Neural cell (in vitro differentiated cells): ENCODE measurements around the gene NGFR. TPM values are rescaled to one million over a fixed set of nuclear protein-coding genes. Genes with fewer than 3 reads are reported as not detected.

Experiments used
- H2AFZ ChIP-seq: fragments of 200-600, 300-800 bp; sonication (generic), shearing (Covaris generic); 2 replicates; pipeline ENCODE4 v1.6.0; 2014; ENCODE audit warnings: low read depth, mild to moderate bottlenecking, antibody characterized with exemption, low read length, moderate library complexity
- H3F3A ChIP-seq: fragments of 200-600 bp; shearing (Covaris generic); 2 replicates; pipeline ENCODE4 v1.6.1; 2016; ENCODE audit warnings: mild to moderate bottlenecking, moderate library complexity, mixed read lengths, antibody characterized with exemption, low read length; ENCODE audit not compliant: insufficient read depth, poor library complexity, severe bottlenecking
- H3K27ac ChIP-seq: fragments of 200-600, 300-800 bp; sonication (generic), shearing (Covaris generic); 2 replicates; pipeline ENCODE4 v1.5.1; 2014; ENCODE audit warnings: mild to moderate bottlenecking, low read length, moderate library complexity
- H3K27me3 ChIP-seq: fragments of 300-800, 200-600 bp; sonication (generic), shearing (Covaris generic); 2 replicates; pipeline ENCODE4 v1.6.0; 2014; ENCODE audit warnings: mild to moderate bottlenecking, low read depth, low read length, moderate library complexity; ENCODE audit not compliant: insufficient read depth
- H3K36me3 ChIP-seq: fragments of 300-800, 200-600 bp; sonication (generic), shearing (Covaris generic); 2 replicates; pipeline ENCODE4 v1.5.1; 2014; ENCODE audit warnings: mild to moderate bottlenecking, antibody characterized with exemption, low read length, moderate library complexity; ENCODE audit not compliant: insufficient read depth
- H3K4me2 ChIP-seq: fragments of 300-800, 200-600 bp; sonication (generic), shearing (Covaris generic); 2 replicates; pipeline ENCODE4 v1.6.0; 2014; ENCODE audit warnings: mild to moderate bottlenecking, low read length
- H3K4me3 ChIP-seq: fragments of 300-800, 200-600 bp; sonication (generic), shearing (Covaris generic); 2 replicates; pipeline ENCODE4 v1.5.1; 2014; ENCODE audit warnings: mild to moderate bottlenecking, low read length, moderate library complexity
- H3K79me2 ChIP-seq: fragments of 200-600 bp; shearing (Covaris generic); replicated peaks from 2 replicates; pipeline ENCODE4 v1.6.0; 2014; ENCODE audit warnings: mild to moderate bottlenecking, low read length, moderate library complexity; ENCODE audit not compliant: insufficient read depth
- H3K9ac ChIP-seq: fragments of 300-800, 200-600 bp; sonication (generic), shearing (Covaris generic); 2 replicates; pipeline ENCODE4 v1.6.1; 2016; ENCODE audit warnings: mild to moderate bottlenecking, low read length, mixed read lengths
- H3K9me2 ChIP-seq: fragments of 200-600 bp; shearing (Covaris generic); 2 replicates; pipeline ENCODE4 v1.6.1; 2016; ENCODE audit warnings: mild to moderate bottlenecking, low read length, mixed read lengths; ENCODE audit not compliant: insufficient read depth
- H3K9me3 ChIP-seq: fragments of 200-600, 300-800 bp; sonication (generic), shearing (Covaris generic); 2 replicates; pipeline ENCODE4 v1.6.1; 2016; ENCODE audit warnings: mild to moderate bottlenecking, mixed run types, low read length, moderate library complexity, mixed read lengths
- H4K20me1 ChIP-seq: fragments of 200-600 bp; shearing (Covaris generic); 2 replicates; pipeline ENCODE4 v1.6.1; 2016; ENCODE audit warnings: mild to moderate bottlenecking, mixed run types; ENCODE audit not compliant: insufficient read depth
- CTCF ChIP-seq: fragments of 450-650 bp; IDR thresholded peaks from 2 replicates; pipeline ENCODE4 v1.5.1; 2014; ENCODE audit warnings: antibody characterized with exemption, mild to moderate bottlenecking, moderate library complexity; ENCODE audit not compliant: poor library complexity, severe bottlenecking
- EP300 ChIP-seq: fragments of 450-650 bp; conservative IDR thresholded peaks from 2 replicates; pipeline ENCODE4 v1.6.1; 2014; ENCODE audit warnings: antibody characterized with exemption, mild to moderate bottlenecking, moderate library complexity; ENCODE audit not compliant: poor library complexity, severe bottlenecking
- EZH2 ChIP-seq: fragments of 200-600, 300-800 bp; shearing (Covaris generic), sonication (generic); IDR thresholded peaks from 2 replicates; pipeline ENCODE4 v1.6.1; 2014; ENCODE audit warnings: antibody characterized with exemption, low read length, borderline replicate concordance, mild to moderate bottlenecking; ENCODE audit not compliant: insufficient read depth, poor library complexity, severe bottlenecking
- MXI1 ChIP-seq: fragments of 450-650 bp; conservative IDR thresholded peaks from 2 replicates; pipeline ENCODE4 v1.6.1; 2014; ENCODE audit warnings: antibody characterized with exemption, mild to moderate bottlenecking; ENCODE audit not compliant: poor library complexity, severe bottlenecking
- POLR2AphosphoS5 ChIP-seq: IDR thresholded peaks from 2 replicates; pipeline ENCODE4 v1.6.1; 2012
- RAD21 ChIP-seq: fragments of 450-650 bp; conservative IDR thresholded peaks from 2 replicates; pipeline ENCODE4 v1.6.1; 2014; ENCODE audit warnings: antibody characterized with exemption, mild to moderate bottlenecking, moderate library complexity
- REST ChIP-seq: IDR thresholded peaks from 2 replicates; pipeline ENCODE4 v1.6.1; 2012; ENCODE audit warnings: borderline replicate concordance
- SMC3 ChIP-seq: fragments of 450-650 bp; conservative IDR thresholded peaks from 2 replicates; pipeline ENCODE4 v1.6.1; 2014; ENCODE audit warnings: antibody characterized with exemption, mild to moderate bottlenecking, moderate library complexity; ENCODE audit not compliant: poor library complexity
- TAF1 ChIP-seq: IDR thresholded peaks from 2 replicates; pipeline ENCODE4 v1.6.1; 2012; ENCODE audit warnings: low read depth
- polyA plus RNA-seq: library from polyadenylated mRNA; depleted of rRNA; stranded (reverse); fragments of >200 nt; gene quantifications from 2 replicates; pipeline ENCODE4 v1.2.3, GENCODE V29; 2014

NGFR gene
- polyA plus RNA-seq, 1 donor from 2014 or later, result 3.6 TPM

- TF ChIP-seq SMC3 (no peak), EZH2 (no peak), MXI1 (no peak), TAF1 (no peak), CTCF (no peak), POLR2AphosphoS5 (no peak), EP300 (no peak), REST (no peak), RAD21 (no peak)
- H3K4me2 ChIP-seq, result no peak overlapping the region
- no peaks in the 10 kb centered on the region for H3K79me2 ChIP-seq
These were observed 53.0 kb downstream of the NGFR start for GRCh38 chr17:49548051-49548505.

GRCh38 chr17:49548506-49549310, 53.6 kb downstream of the NGFR start:
- no peak overlapping the region for H2AFZ ChIP-seq
- H3K27me3 ChIP-seq, result no peaks in the 10 kb centered on the region
- no peak overlapping the region for H3K4me2 ChIP-seq
- H3F3A ChIP-seq, result no peaks in the 10 kb centered on the region
- no peaks in the 10 kb centered on the region for H3K9me2 ChIP-seq
- no peak overlapping the region for H3K9ac ChIP-seq
- H3K27ac ChIP-seq, result no peak overlapping the region
- no peaks in the 10 kb centered on the region for H3K36me3 ChIP-seq
- TF ChIP-seq POLR2AphosphoS5 (no peak), SMC3 (no peak), REST (no peak), CTCF (no peak), EP300 (no peak)
- no peak overlapping the region for H3K4me3 ChIP-seq
- no peaks in the 10 kb centered on the region for H3K79me2 ChIP-seq
- H4K20me1 ChIP-seq, result no peaks in the 10 kb centered on the region
- H3K9me3 ChIP-seq, result no peaks in the 10 kb centered on the region

More at GRCh38 chr17:49548051-49548505, 53.0 kb downstream of the NGFR start:
- Histone ChIP-seq H2AFZ (no peak overlapping the region), H3K36me3 (no peaks in the 10 kb centered on the region), H4K20me1 (no peaks in the 10 kb centered on the region), H3K9me2 (no peaks in the 10 kb centered on the region), H3K27me3 (no peaks in the 10 kb centered on the region), H3K27ac (no peak overlapping the region), H3K4me3 (no peak overlapping the region), H3K9ac (no peak overlapping the region), H3F3A (no peaks in the 10 kb centered on the region), H3K9me3 (no peaks in the 10 kb centered on the region)
